Nephron progenitor cell (in vitro differentiated cells): ENCODE results near the gene PILRA.

Source experiments
- DNase-seq: peaks from one replicate; pipeline ENCODE4 v3.0.0; 2021
- H3K27ac Mint-ChIP-seq: 2 replicates; pipeline ENCODE4 v1.8.0; 2021; ENCODE audit warnings: mild to moderate bottlenecking, moderate library complexity, mixed read lengths
- H3K27me3 Mint-ChIP-seq: 2 replicates; pipeline ENCODE4 v1.8.0; 2021; ENCODE audit warnings: mild to moderate bottlenecking, low read depth, mixed read lengths; ENCODE audit not compliant: poor library complexity
- H3K36me3 Mint-ChIP-seq: 2 replicates; pipeline ENCODE4 v1.8.0; 2021; ENCODE audit warnings: low read depth, mixed read lengths
- H3K4me1 Mint-ChIP-seq: 2 replicates; pipeline ENCODE4 v1.8.0; 2021; ENCODE audit warnings: mixed read lengths
- H3K4me3 Mint-ChIP-seq: 2 replicates; pipeline ENCODE4 v1.8.0; 2021; ENCODE audit warnings: mild to moderate bottlenecking, moderate library complexity, mixed read lengths
- H3K9me3 Mint-ChIP-seq: 2 replicates; pipeline ENCODE4 v1.8.0; 2021; ENCODE audit warnings: mild to moderate bottlenecking, moderate library complexity, mixed read lengths
- TF ChIP-seq, protein P1 (sequence below): fragments of 200-600 bp; sonication (generic); IDR thresholded peaks from 2 replicates; pipeline ENCODE4 v1.5.0; 2021; ENCODE audit warnings: antibody characterized with exemption

PILRA gene

GRCh38 chr7:100401811-100402210, 28.5 kb downstream of the PILRA start:
- no peaks in the 10 kb centered on the region for H3K9me3 Mint-ChIP-seq
- TF ChIP-seq, protein P1, sequence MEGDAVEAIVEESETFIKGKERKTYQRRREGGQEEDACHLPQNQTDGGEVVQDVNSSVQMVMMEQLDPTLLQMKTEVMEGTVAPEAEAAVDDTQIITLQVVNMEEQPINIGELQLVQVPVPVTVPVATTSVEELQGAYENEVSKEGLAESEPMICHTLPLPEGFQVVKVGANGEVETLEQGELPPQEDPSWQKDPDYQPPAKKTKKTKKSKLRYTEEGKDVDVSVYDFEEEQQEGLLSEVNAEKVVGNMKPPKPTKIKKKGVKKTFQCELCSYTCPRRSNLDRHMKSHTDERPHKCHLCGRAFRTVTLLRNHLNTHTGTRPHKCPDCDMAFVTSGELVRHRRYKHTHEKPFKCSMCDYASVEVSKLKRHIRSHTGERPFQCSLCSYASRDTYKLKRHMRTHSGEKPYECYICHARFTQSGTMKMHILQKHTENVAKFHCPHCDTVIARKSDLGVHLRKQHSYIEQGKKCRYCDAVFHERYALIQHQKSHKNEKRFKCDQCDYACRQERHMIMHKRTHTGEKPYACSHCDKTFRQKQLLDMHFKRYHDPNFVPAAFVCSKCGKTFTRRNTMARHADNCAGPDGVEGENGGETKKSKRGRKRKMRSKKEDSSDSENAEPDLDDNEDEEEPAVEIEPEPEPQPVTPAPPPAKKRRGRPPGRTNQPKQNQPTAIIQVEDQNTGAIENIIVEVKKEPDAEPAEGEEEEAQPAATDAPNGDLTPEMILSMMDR: no peak
- peaks cover 32% of the 10 kb centered on the region for H3K27me3 Mint-ChIP-seq
- H3K27ac Mint-ChIP-seq: no peak overlapping the region
- peaks cover 36% of the 10 kb centered on the region for H3K4me1 Mint-ChIP-seq
- no peak for DNase-seq
- H3K4me3 Mint-ChIP-seq: no peak overlapping the region
- H3K36me3 Mint-ChIP-seq: no peaks in the 10 kb centered on the region

DNA sequence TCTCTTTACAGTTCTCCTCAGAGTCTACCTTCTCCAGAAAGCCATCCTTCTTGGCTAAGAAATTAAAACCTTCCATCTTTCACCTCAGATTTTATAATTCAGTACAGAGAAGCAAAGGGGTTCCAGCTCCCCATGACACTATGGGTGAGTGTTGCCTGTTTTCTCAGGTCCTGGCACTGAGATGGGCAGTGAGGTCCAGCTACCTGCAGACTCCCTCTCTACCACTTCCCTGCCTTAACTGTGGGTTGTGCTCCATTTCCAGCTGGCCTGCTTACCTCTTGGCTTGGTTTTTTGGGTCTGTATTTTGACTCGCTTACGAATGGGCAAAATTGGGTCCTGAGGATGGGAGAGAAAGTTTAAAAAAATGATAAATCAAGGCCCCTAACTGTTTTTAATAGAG, 29.0 kb downstream of the PILRA start:
- Mint-ChIP-seq H3K36me3 (no peaks in the 10 kb centered on the region), H3K27me3 (peaks cover 27% of the 10 kb centered on the region), H3K9me3 (no peaks in the 10 kb centered on the region), H3K4me1 (peaks cover 40% of the 10 kb centered on the region), H3K27ac (no peak overlapping the region), H3K4me3 (no peak overlapping the region)
- DNase-seq: no peak
- TF ChIP-seq, protein P1: no peak

GRCh38 chr7:100406767-100407166, 33.5 kb downstream of the PILRA start:
- Mint-ChIP-seq H3K4me1 (peaks cover 27% of the 10 kb centered on the region), H3K27ac (no peak overlapping the region), H3K36me3 (no peaks in the 10 kb centered on the region), H3K9me3 (no peaks in the 10 kb centered on the region), H3K27me3 (peaks cover 13% of the 10 kb centered on the region), H3K4me3 (no peak overlapping the region)
- TF ChIP-seq, protein P1: no peak
- DNase-seq: no peak

DNA sequence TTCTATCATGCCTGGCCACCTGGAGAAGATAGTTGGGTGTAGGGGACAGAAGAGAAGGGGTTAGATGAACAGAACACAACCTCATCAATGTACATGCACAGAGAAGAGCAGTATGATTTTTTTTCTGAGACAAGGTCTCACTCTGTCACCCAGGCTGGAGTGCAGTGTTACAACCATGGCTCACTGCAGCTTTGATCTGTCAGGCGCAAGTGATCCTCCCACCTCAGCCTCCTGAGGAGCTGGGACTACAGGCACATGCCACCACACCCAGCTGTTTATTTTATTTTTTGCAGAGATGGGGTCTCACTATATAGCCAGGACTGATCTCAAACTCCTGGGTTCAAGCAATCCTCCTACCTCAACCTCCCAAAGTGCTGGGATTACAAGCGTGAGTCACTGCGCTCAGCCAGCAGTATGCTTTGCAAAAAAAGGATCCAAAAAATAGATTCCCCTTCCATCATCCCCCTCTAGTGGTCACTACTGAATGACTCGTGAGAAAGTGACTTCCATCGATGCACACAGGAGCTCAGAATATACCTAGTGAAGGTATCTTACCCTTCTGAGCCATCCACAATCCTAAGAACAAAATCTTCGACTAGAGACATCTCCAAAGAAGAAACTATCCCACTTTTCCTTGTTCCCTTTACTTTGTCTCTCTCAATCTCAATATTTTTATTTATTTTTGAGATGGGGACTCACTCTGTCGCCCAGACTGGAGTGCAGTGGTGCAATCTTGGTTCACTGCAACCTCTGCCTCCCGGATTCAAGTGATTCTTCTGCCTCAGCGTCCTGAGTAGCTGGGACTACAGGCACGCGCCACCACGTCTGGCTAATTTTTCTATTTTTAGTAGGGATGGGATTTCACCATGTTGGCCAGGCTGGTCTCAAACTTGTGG, 34.2 kb downstream of the PILRA start:
- TF ChIP-seq, protein P1: peak; percentile 63
- peak; percentile 27 for DNase-seq
- Mint-ChIP-seq H3K4me3 (no peak overlapping the region), H3K27me3 (peaks cover 17% of the 10 kb centered on the region), H3K27ac (no peak overlapping the region), H3K36me3 (no peaks in the 10 kb centered on the region), H3K9me3 (no peaks in the 10 kb centered on the region), H3K4me1 (peaks cover 20% of the 10 kb centered on the region)

DNA sequence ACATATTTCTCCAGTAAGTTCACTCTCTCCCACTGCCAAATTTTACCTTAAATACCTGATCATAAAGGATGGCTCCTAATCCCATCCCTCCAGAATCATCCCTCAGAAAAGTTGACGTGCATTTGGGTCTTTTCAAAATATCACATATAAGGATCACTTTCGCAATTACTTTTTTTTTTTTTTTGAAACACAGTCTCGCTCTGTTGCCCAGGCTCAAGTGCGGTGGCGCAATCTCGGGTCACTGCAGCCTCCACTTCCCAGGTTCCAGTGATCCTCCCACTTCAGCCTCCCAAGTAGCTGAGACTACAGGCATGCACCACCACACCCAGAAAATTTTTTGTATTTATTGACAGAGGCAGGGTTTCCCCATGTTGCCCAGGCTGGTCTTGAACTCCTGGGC, 37.8 kb downstream of the PILRA start:
- Mint-ChIP-seq H3K36me3 (no peaks in the 10 kb centered on the region), H3K9me3 (no peaks in the 10 kb centered on the region), H3K4me1 (peaks cover 17% of the 10 kb centered on the region), H3K27me3 (peaks cover 14% of the 10 kb centered on the region), H3K27ac (no peak overlapping the region), H3K4me3 (no peak overlapping the region)
- TF ChIP-seq, protein P1: no peak
- no peak for DNase-seq

GRCh38 chr7:100413346-100413745, 40.1 kb downstream of the PILRA start:
- TF ChIP-seq, protein P1: no peak
- no peaks in the 10 kb centered on the region for H3K36me3 Mint-ChIP-seq
- H3K27me3 Mint-ChIP-seq: peaks cover 14% of the 10 kb centered on the region
- H3K27ac Mint-ChIP-seq: no peak overlapping the region
- H3K9me3 Mint-ChIP-seq: no peaks in the 10 kb centered on the region
- H3K4me1 Mint-ChIP-seq: no peaks in the 10 kb centered on the region
- no peak overlapping the region for H3K4me3 Mint-ChIP-seq
- no peak for DNase-seq
